Natural killer cell (primary cell): Measurements from ENCODE around the gene SPRED3. TPM values are rescaled to one million over a fixed set of nuclear protein-coding genes. Genes with fewer than 3 reads are reported as not detected.
A peak's percentile ranks its signal among the peaks of the same experiment; 100 is the strongest.

Experiments
- ATAC-seq, 3 donors: fragments of 150-1000 bp in 2 of 3; fragments of 200-7000 bp in 1 of 3; cut with Tn5 transposase; 1 replicate in 1 of 3; 2 replicates in 2 of 3; pipeline ENCODE4 v1.10.0; 2021; ENCODE audit warnings: mild to moderate bottlenecking in 2 of 3, moderate library complexity in 2 of 3
- DNase-seq, 2 donors: peaks; one replicate each; pipeline versions ENCODE4 v3.0.0 to v3.0.0-alpha.2; 2013 to 2021; ENCODE audit warnings: mixed read lengths in 1 of 2
- H3K27ac ChIP-seq: one replicate; pipeline ENCODE4 v1.5.1; 2013; ENCODE audit warnings: mild to moderate bottlenecking, low read length
- H3K27me3 ChIP-seq: one replicate; pipeline ENCODE4 v1.6.1; 2013; ENCODE audit warnings: low read length; ENCODE audit not compliant: control insufficient read depth, insufficient read depth
- H3K36me3 ChIP-seq: one replicate; pipeline ENCODE4 v1.6.1; 2013; ENCODE audit warnings: low read length; ENCODE audit not compliant: control insufficient read depth, insufficient read depth
- H3K4me1 ChIP-seq: one replicate; pipeline ENCODE4 v1.6.1; 2013; ENCODE audit warnings: low read length; ENCODE audit not compliant: control insufficient read depth, insufficient read depth
- H3K4me3 ChIP-seq: one replicate; pipeline ENCODE4 v1.5.1; 2013; ENCODE audit warnings: low read length
- H3K9me3 ChIP-seq: one replicate; pipeline ENCODE4 v1.6.1; 2013; ENCODE audit warnings: low read length; ENCODE audit not compliant: control insufficient read depth, insufficient read depth
- H3K27ac Mint-ChIP-seq, 2 donors: one replicate each; pipeline ENCODE4 v1.8.0; 2022; ENCODE audit warnings: mild to moderate bottlenecking in 2 of 2, mixed read lengths in 2 of 2, moderate library complexity in 1 of 2
- H3K27me3 Mint-ChIP-seq, 2 donors: one replicate each; pipeline ENCODE4 v1.8.0; 2022; ENCODE audit warnings: low read depth in 2 of 2, mixed read lengths in 2 of 2
- H3K36me3 Mint-ChIP-seq: one replicate; pipeline ENCODE4 v1.8.0; 2022; ENCODE audit warnings: mixed read lengths
- H3K4me1 Mint-ChIP-seq, 2 donors: one replicate each; pipeline ENCODE4 v1.8.0; 2022; ENCODE audit warnings: mixed read lengths in 2 of 2
- H3K4me3 Mint-ChIP-seq: one replicate; pipeline ENCODE4 v1.8.0; 2022; ENCODE audit warnings: mild to moderate bottlenecking, moderate library complexity, mixed read lengths
- H3K9me3 Mint-ChIP-seq, 2 donors: one replicate each; pipeline ENCODE4 v1.8.0; 2022; ENCODE audit warnings: mixed read lengths in 2 of 2
- CTCF ChIP-seq: fragments of 200-600 bp; IDR thresholded peaks from one replicate; pipeline ENCODE4 v1.8.0; 2022; ENCODE audit warnings: antibody characterized with exemption
- WGBS: methylation state at CpG from one replicate; pipeline ENCODE4 v1.1.7; 2013; ENCODE audit warnings: missing lambda C conversion rate; ENCODE audit not compliant: insufficient coverage; 5-methylcytosine and 5-hydroxymethylcytosine counted together
- intact Hi-C: fragments of 100-400 bp; cut with micrococcal nuclease; formaldehyde crosslinking; loops from one replicate; pipeline ENCODE4 v1.14.2; 2022
- total RNA-seq, 4 donors: library from RNA; stranded (reverse); fragments of 120-200 nt in 1 of 4; gene quantifications; one replicate each; pipeline versions ENCODE4 v1.2.3 to v1.2.4, GENCODE V29; 2013 to 2022

Gene SPRED3
- total RNA-seq, 3 donors from 2014 or later (not counting 1 experiment from before 2014, with no cell fraction given) = 1.1 to 4.2 (median 1.3) TPM

GRCh38 chr19:38437295-38437694 is 48.8 kb downstream of the SPRED3 start:
- DNase-seq (no peak), ATAC-seq (no peak)
- no peaks in the 10 kb centered on the region for H3K9me3 Mint-ChIP-seq
- Histone ChIP-seq H3K27me3 (peaks cover 14% of the 10 kb centered on the region), H3K4me1 (peaks cover 6% of the 10 kb centered on the region), H3K27ac (no peak overlapping the region), H3K36me3 (no peaks in the 10 kb centered on the region), H3K9me3 (no peaks in the 10 kb centered on the region), H3K4me3 (no peak overlapping the region)
- peaks cover 6 to 19% of the 10 kb centered on the region in 2 donors for H3K4me1 Mint-ChIP-seq
- TF ChIP-seq CTCF = no peak
- no peak overlapping the region for H3K27ac Mint-ChIP-seq
- H3K27me3 Mint-ChIP-seq = peaks cover 9 to 10% of the 10 kb centered on the region in 2 donors
- no peaks in the 10 kb centered on the region for H3K36me3 Mint-ChIP-seq
- WGBS = 88% methylated on average over 6 of the region's 6 CpGs
- intact Hi-C loops = no loop called here
- H3K4me3 Mint-ChIP-seq = no peak overlapping the region

DNA sequence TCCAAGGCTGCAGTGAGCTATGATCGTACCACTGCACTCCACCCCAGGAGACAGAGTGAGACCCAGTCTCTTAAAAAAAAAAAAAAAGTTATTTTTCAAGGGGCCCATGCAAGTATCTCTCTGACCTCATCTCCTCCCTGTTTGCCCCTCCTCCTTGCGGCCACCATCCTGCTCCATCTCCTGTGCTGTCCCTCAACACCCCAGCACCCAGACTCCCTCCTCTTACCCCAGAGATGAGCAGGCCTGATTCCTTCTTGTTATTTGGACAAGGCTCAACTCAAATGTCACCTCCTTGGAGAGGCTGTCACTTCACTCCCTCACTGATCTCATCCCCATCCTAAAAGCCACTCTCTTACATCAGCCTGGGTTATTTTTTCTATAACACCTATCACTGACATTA is 49.4 kb downstream of the SPRED3 start:
- peaks cover 6% of the 10 kb centered on the region for H3K4me1 ChIP-seq
- Mint-ChIP-seq H3K9me3 (no peaks in the 10 kb centered on the region), H3K4me1 (peaks cover 6 to 19% of the 10 kb centered on the region in 2 donors), H3K36me3 (no peaks in the 10 kb centered on the region), H3K27me3 (peaks cover 9 to 10% of the 10 kb centered on the region in 2 donors), H3K27ac (no peak overlapping the region), H3K4me3 (no peak overlapping the region)
- DNase-seq (no peak), ATAC-seq (no peak)
- H3K4me3 ChIP-seq = no peak overlapping the region
- WGBS = 94% methylated on average over 2 of the region's 2 CpGs
- no peaks in the 10 kb centered on the region for H3K9me3 ChIP-seq
- peaks cover 14% of the 10 kb centered on the region for H3K27me3 ChIP-seq
- no peaks in the 10 kb centered on the region for H3K36me3 ChIP-seq
- intact Hi-C loops = no loop called here
- no peak overlapping the region for H3K27ac ChIP-seq
- TF ChIP-seq CTCF = no peak

DNA sequence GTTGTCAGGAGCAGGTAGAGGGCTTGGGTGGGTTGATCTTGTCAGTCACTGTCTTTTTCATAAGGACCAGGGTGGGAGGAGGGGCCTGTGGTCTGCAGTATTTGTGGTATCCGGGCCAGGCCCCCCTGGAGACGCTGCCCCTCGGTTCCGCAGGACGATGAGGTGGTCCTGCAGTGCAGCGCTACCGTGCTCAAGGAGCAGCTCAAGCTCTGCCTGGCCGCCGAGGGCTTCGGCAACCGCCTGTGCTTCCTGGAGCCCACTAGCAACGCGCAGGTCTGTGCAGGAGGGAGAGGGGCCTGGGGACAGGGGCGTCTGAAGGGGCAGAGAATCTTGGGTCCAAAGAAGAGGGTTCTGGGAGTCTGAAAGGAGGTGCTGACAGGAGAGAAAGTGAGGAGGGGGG is 52.1 kb downstream of the SPRED3 start:
- Histone ChIP-seq H3K27me3 (no peaks in the 10 kb centered on the region), H3K36me3 (no peaks in the 10 kb centered on the region), H3K9me3 (no peaks in the 10 kb centered on the region), H3K27ac (no peak overlapping the region), H3K4me3 (no peak overlapping the region), H3K4me1 (no peaks in the 10 kb centered on the region)
- Mint-ChIP-seq H3K27me3 (no peaks in the 10 kb centered on the region), H3K36me3 (no peaks in the 10 kb centered on the region), H3K27ac (no peak overlapping the region), H3K4me3 (no peak overlapping the region), H3K4me1 (peaks cover 0 to 5% of the 10 kb centered on the region in 2 donors), H3K9me3 (no peaks in the 10 kb centered on the region)
- ATAC-seq = no peak
- DNase-seq = no peak
- WGBS = 90% methylated on average over 14 of the region's 14 CpGs
- intact Hi-C loops = no loop called here
- TF ChIP-seq CTCF = no peak

GRCh38 chr19:38441657-38442348 is 53.3 kb downstream of the SPRED3 start:
- no peak overlapping the region for H3K27ac ChIP-seq
- no peaks in the 10 kb centered on the region for H3K9me3 ChIP-seq
- TF ChIP-seq CTCF = no peak
- DNase-seq (peak in 1 of 2 donors; percentile 29), ATAC-seq (no peak)
- peaks cover 0 to 5% of the 10 kb centered on the region in 2 donors for H3K4me1 Mint-ChIP-seq
- H3K4me3 Mint-ChIP-seq = no peak overlapping the region
- H3K4me3 ChIP-seq = no peak overlapping the region
- no peaks in the 10 kb centered on the region for H3K27me3 Mint-ChIP-seq
- H3K4me1 ChIP-seq = no peaks in the 10 kb centered on the region
- no peaks in the 10 kb centered on the region for H3K36me3 Mint-ChIP-seq
- no peaks in the 10 kb centered on the region for H3K27me3 ChIP-seq
- H3K36me3 ChIP-seq = no peaks in the 10 kb centered on the region
- no peaks in the 10 kb centered on the region for H3K9me3 Mint-ChIP-seq
- WGBS = 47% methylated on average over 6 of the region's 7 CpGs
- H3K27ac Mint-ChIP-seq = no peak overlapping the region
- intact Hi-C loops = no loop called here
